Activated B cell treated with CpG ODN at 0.5 μM for 24 hours (primary cell): Measurements from ENCODE around the gene PCDH9. TPM values are rescaled to one million over a fixed set of nuclear protein-coding genes. Genes with fewer than 3 reads are reported as not detected.

ENCODE experiments used
- ATAC-seq: fragments of 200-7000 bp; cut with Tn5 transposase; one replicate; pipeline ENCODE4 v1.10.0; 2021; ENCODE audit warnings: low read depth, mild to moderate bottlenecking, moderate library complexity
- CTCF ChIA-PET: fragments of 350-600 bp; sonication (Branson Sonifier 250); formaldehyde crosslinking; loops from one replicate; lab custom pipeline; 2021; ENCODE audit warnings: antibody characterized with exemption; lab: Charles Lee
- POLR2A ChIA-PET: fragments of 350-600 bp; sonication (Branson Sonifier 250); formaldehyde crosslinking; loops from one replicate; lab custom pipeline; 2021; ENCODE audit warnings: antibody characterized with exemption; lab: Charles Lee
- DNase-seq: peaks from one replicate; pipeline ENCODE4 v3.0.0; 2022
- H3K27ac Mint-ChIP-seq: one replicate; pipeline ENCODE4 v1.8.0; 2020; ENCODE audit warnings: mixed read lengths
- H3K27me3 Mint-ChIP-seq: one replicate; pipeline ENCODE4 v1.8.0; 2021; ENCODE audit warnings: mixed read lengths
- H3K36me3 Mint-ChIP-seq: one replicate; pipeline ENCODE4 v1.8.0; 2021; ENCODE audit warnings: low read depth, mixed read lengths
- H3K4me1 Mint-ChIP-seq: one replicate; pipeline ENCODE4 v1.8.0; 2021; ENCODE audit warnings: mixed read lengths
- H3K4me3 Mint-ChIP-seq: one replicate; pipeline ENCODE4 v1.8.0; 2020; ENCODE audit warnings: mild to moderate bottlenecking, mixed read lengths
- H3K9me3 Mint-ChIP-seq: one replicate; pipeline ENCODE4 v1.8.0; 2020; ENCODE audit warnings: mixed read lengths
- CTCF ChIP-seq: fragments of 200-600 bp; IDR thresholded peaks from one replicate; pipeline ENCODE4 v1.8.0; 2022; ENCODE audit warnings: antibody characterized with exemption, mild to moderate bottlenecking
- intact Hi-C: fragments of 100-400 bp; cut with micrococcal nuclease; formaldehyde crosslinking; loops from one replicate; pipeline ENCODE4 v1.15.1; 2024
- total RNA-seq: library from RNA; stranded (reverse); gene quantifications from 2 replicates; pipeline ENCODE4 v1.2.3, GENCODE V29; 2022

The PCDH9 gene
- 5.6 and 6.4 TPM in 2 replicates for total RNA-seq

GRCh38 chr13:67229481-67230403, at the start of gene PCDH9:
Gene PCDH9, minus strand, starts transcription at chr13:67230336. Its CDS starts 1,896 bp downstream, at chr13:67228440.
- intact Hi-C loops: loop anchor here (1.0 to 5.0 kb wide), 4 partner anchors 8 to 569 kb away; no protein-coding TSS in a partner anchor
- H3K4me1 Mint-ChIP-seq: peaks cover 27% of the 10 kb centered on the region
- POLR2A ChIA-PET: interaction anchor here (0.7 to 1.3 kb wide), 2 partner anchors 233 to 235 kb away, joined by 3 to 4 read pairs; no protein-coding TSS in a partner anchor
- H3K27me3 Mint-ChIP-seq: peaks cover 6% of the 10 kb centered on the region
- no peak within 1 kb of the TSS for H3K4me3 Mint-ChIP-seq
- peaks cover 9% of the 10 kb centered on the region for H3K36me3 Mint-ChIP-seq
- ATAC-seq (no peak), DNase-seq (no peak)
- peak within 1 kb of the TSS; percentile 78 for H3K27ac Mint-ChIP-seq
- no peak for TF ChIP-seq CTCF
- CTCF ChIA-PET: interaction anchor here (1.3 to 1.8 kb wide), 2 partner anchors 9 to 611 kb away, joined by 5 read pairs; no protein-coding TSS in a partner anchor
- H3K9me3 Mint-ChIP-seq: no peaks in the 10 kb centered on the region

GRCh38 chr13:67278235-67278634, 48.1 kb upstream of the PCDH9 start:
- no peaks in the 10 kb centered on the region for H3K4me1 Mint-ChIP-seq
- CTCF ChIA-PET: no interaction called here
- no peaks in the 10 kb centered on the region for H3K27me3 Mint-ChIP-seq
- DNase-seq (no peak), ATAC-seq (no peak)
- no peak overlapping the region for H3K27ac Mint-ChIP-seq
- intact Hi-C loops: no loop called here
- no peak for TF ChIP-seq CTCF
- no peaks in the 10 kb centered on the region for H3K36me3 Mint-ChIP-seq
- no peak overlapping the region for H3K4me3 Mint-ChIP-seq
- H3K9me3 Mint-ChIP-seq: peaks cover 6% of the 10 kb centered on the region
- POLR2A ChIA-PET: no interaction called here

- no peak for ATAC-seq
Measured at GRCh38 chr13:67277581-67277980, 47.4 kb upstream of the PCDH9 start.

GRCh38 chr13:67275351-67275960, 45.3 kb upstream of the PCDH9 start:
- CTCF ChIA-PET: no interaction called here
- no peak for TF ChIP-seq CTCF
- H3K4me3 Mint-ChIP-seq: no peak overlapping the region
- ATAC-seq: no peak
- peaks cover 6% of the 10 kb centered on the region for H3K9me3 Mint-ChIP-seq
- POLR2A ChIA-PET: no interaction called here
- intact Hi-C loops: no loop called here
- no peaks in the 10 kb centered on the region for H3K27me3 Mint-ChIP-seq
- no peak for DNase-seq
- H3K36me3 Mint-ChIP-seq: no peaks in the 10 kb centered on the region
- H3K4me1 Mint-ChIP-seq: no peaks in the 10 kb centered on the region
- no peak overlapping the region for H3K27ac Mint-ChIP-seq

More at GRCh38 chr13:67277581-67277980, 47.4 kb upstream of the PCDH9 start:
- CTCF ChIA-PET: no interaction called here
- Mint-ChIP-seq H3K36me3 (no peaks in the 10 kb centered on the region), H3K27me3 (no peaks in the 10 kb centered on the region), H3K9me3 (peaks cover 6% of the 10 kb centered on the region), H3K4me1 (no peaks in the 10 kb centered on the region), H3K4me3 (no peak overlapping the region), H3K27ac (no peak overlapping the region)
- intact Hi-C loops: no loop called here
- no peak for TF ChIP-seq CTCF
- DNase-seq: no peak
- POLR2A ChIA-PET: no interaction called here

GRCh38 chr13:67273001-67273400, 42.9 kb upstream of the PCDH9 start:
- ATAC-seq (no peak), DNase-seq (no peak)
- intact Hi-C loops: no loop called here
- Mint-ChIP-seq H3K4me1 (no peaks in the 10 kb centered on the region), H3K4me3 (no peak overlapping the region), H3K27ac (no peak overlapping the region), H3K9me3 (peaks cover 6% of the 10 kb centered on the region), H3K27me3 (no peaks in the 10 kb centered on the region), H3K36me3 (no peaks in the 10 kb centered on the region)
- TF ChIP-seq CTCF: no peak
- POLR2A ChIA-PET: no interaction called here
- CTCF ChIA-PET: no interaction called here
